GM12891 (cell line): ENCODE data around the gene SLC25A46.
"Not testable (repeated sequence)": the region's sequence is repeated elsewhere in the genome, so short reads cannot be mapped to it uniquely, and the experiment has no call there.

Experiments used
- POLR2A ChIP-seq: IDR thresholded peaks from 2 replicates; pipeline ENCODE4 v1.6.1; 2011; ENCODE audit warnings: low read depth, low read length, control low read depth
- POLR2AphosphoS5 ChIP-seq: IDR thresholded peaks from 2 replicates; pipeline ENCODE4 v1.6.1; 2011; ENCODE audit warnings: low read depth, low read length, control low read depth
- SPI1 ChIP-seq: IDR thresholded peaks from 2 replicates; pipeline ENCODE4 v1.6.1; 2011; ENCODE audit warnings: low read depth, low read length, control low read depth
- TAF1 ChIP-seq: IDR thresholded peaks from 2 replicates; pipeline ENCODE4 v1.6.1; 2011; ENCODE audit warnings: low read depth, low read length, control low read depth

DNA sequence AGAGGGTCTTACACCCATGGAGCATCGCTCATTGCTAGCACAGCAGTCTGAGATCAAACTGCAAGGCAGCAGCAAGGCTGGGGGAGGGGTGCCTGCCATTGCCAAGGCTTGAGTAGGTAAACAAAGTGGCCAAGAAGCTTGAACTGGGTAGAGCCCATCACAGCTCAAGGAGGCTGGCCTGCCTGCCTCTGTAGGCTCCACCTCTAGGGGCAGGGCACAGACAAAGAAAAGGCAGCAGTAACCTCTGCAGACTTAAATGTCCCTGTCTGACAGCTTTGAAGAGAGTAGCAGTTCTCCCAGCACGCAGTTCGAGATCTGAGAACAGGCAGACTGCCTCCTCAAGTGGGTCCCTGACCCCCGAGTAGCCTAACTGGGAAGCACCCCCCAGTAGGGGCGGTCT is 46.1 kb upstream of the SLC25A46 start:
- not testable (repeated sequence) for TF ChIP-seq SPI1, POLR2A, TAF1, POLR2AphosphoS5
